Measurements from ENCODE around the gene MCAT. TPM values are rescaled to one million over a fixed set of nuclear protein-coding genes. Genes with fewer than 3 reads are reported as not detected.

The MCAT gene
- total RNA-seq, 4 donors from 2014 or later = 15.8 to 21.7 (median 19.2) TPM

- no CpG with 5 or more reads among the region's 4 CpGs for WGBS, 2 donors (ENCODE audit: low coverage in 1 of 2)
- no peak for ATAC-seq
- Histone ChIP-seq H3K36me3 (no peaks in the 10 kb centered on the region), H3K27me3 (no peaks in the 10 kb centered on the region), H3K4me1 (peaks cover 0 to 7% (median 0%) of the 10 kb centered on the region in 3 donors), H3K4me3 (no peak overlapping the region), H3K27ac (no peak overlapping the region), H3K9me3 (peaks cover 0 to 9% (median 0%) of the 10 kb centered on the region in 3 donors)
- no peak for TF ChIP-seq EP300 (IDR thresholded peaks at IDR 0.05)
- no peak for TF ChIP-seq CTCF (IDR thresholded peaks at IDR 0.05)
- TF ChIP-seq POLR2A (IDR thresholded peaks at IDR 0.05) = no peak
- no peak for TF ChIP-seq POLR2AphosphoS5 (IDR thresholded peaks at IDR 0.05)
Measured at GRCh38 chr22:43094551-43094950, 48.6 kb downstream of the MCAT start.

- no peaks in the 10 kb centered on the region for H3K27me3 ChIP-seq
- no peak overlapping the region for H3K4me3 ChIP-seq
- peaks cover 0 to 9% (median 0%) of the 10 kb centered on the region in 3 donors for H3K9me3 ChIP-seq
- ATAC-seq = no peak
- H3K27ac ChIP-seq = no peak overlapping the region
- 40 to 75% methylated on average over 1 of the region's 7 CpGs for WGBS, 2 donors (ENCODE audit: low coverage in 1 of 2)
- TF ChIP-seq POLR2AphosphoS5 (IDR thresholded peaks at IDR 0.05) (no peak), POLR2A (IDR thresholded peaks at IDR 0.05) (no peak), EP300 (IDR thresholded peaks at IDR 0.05) (no peak), CTCF (IDR thresholded peaks at IDR 0.05) (no peak)
- H3K4me1 ChIP-seq = peaks cover 0 to 10% (median 0%) of the 10 kb centered on the region in 3 donors
- H3K36me3 ChIP-seq = no peaks in the 10 kb centered on the region
Measured at GRCh38 chr22:43094085-43094484, 49.1 kb downstream of the MCAT start.

GRCh38 chr22:43092085-43092484, 51.1 kb downstream of the MCAT start:
- Histone ChIP-seq H3K4me3 (no peak overlapping the region), H3K27ac (no peak overlapping the region), H3K27me3 (no peaks in the 10 kb centered on the region), H3K9me3 (peaks cover 0 to 9% (median 0%) of the 10 kb centered on the region in 3 donors), H3K36me3 (no peaks in the 10 kb centered on the region), H3K4me1 (peaks cover 0 to 17% (median 3%) of the 10 kb centered on the region in 3 donors)
- WGBS, 2 donors (ENCODE audit: low coverage in 1 of 2) = 73 to 78% methylated on average over 6 to 9 of the region's 9 CpGs
- ATAC-seq = no peak
- TF ChIP-seq POLR2A (IDR thresholded peaks at IDR 0.05) (no peak), EP300 (IDR thresholded peaks at IDR 0.05) (no peak), POLR2AphosphoS5 (IDR thresholded peaks at IDR 0.05) (no peak)

- WGBS, 2 donors (ENCODE audit: low coverage in 1 of 2) = 53 to 67% methylated on average over 2 to 4 of the region's 6 CpGs
- Histone ChIP-seq H3K4me1 (peaks cover 0 to 17% (median 3%) of the 10 kb centered on the region in 3 donors), H3K4me3 (no peak overlapping the region), H3K27ac (peak overlapping the region in 1 of 4 donors; percentile 72), H3K9me3 (no peaks in the 10 kb centered on the region), H3K27me3 (no peaks in the 10 kb centered on the region), H3K36me3 (no peaks in the 10 kb centered on the region)
- peak; percentile 29 for ATAC-seq
- TF ChIP-seq CTCF (IDR thresholded peaks at IDR 0.05) (peak in 2 of 4 experiments; percentile 32 to 44), POLR2AphosphoS5 (IDR thresholded peaks at IDR 0.05) (no peak), EP300 (IDR thresholded peaks at IDR 0.05) (no peak), POLR2A (IDR thresholded peaks at IDR 0.05) (no peak)
Measured at GRCh38 chr22:43090130-43090789, 52.9 kb downstream of the MCAT start.

GRCh38 chr22:43088984-43089717, 54.0 kb downstream of the MCAT start, which contains the start of gene TTLL1:
TSS of gene TTLL1 (minus strand) at chr22:43089391. CDS start at chr22:43075586, 13,805 bp downstream.
- Histone ChIP-seq H3K27me3 (no peaks in the 10 kb centered on the region), H3K4me1 (peaks cover 0 to 17% (median 3%) of the 10 kb centered on the region in 3 donors), H3K9me3 (no peaks in the 10 kb centered on the region), H3K4me3 (peak within 1 kb of the TSS; percentile 75 to 80), H3K27ac (peak within 1 kb of the TSS in 3 of 4 donors; percentile 68 to 72 (median 70)), H3K36me3 (no peaks in the 10 kb centered on the region)
- WGBS, 2 donors (ENCODE audit: low coverage in 1 of 2) = 7 to 39% methylated on average over 7 to 9 of the region's 64 CpGs
- TF ChIP-seq POLR2AphosphoS5 (IDR thresholded peaks at IDR 0.05) (peak; percentile 16), POLR2A (IDR thresholded peaks at IDR 0.05) (peak; percentile 16 to 24), CTCF (IDR thresholded peaks at IDR 0.05) (peak in 3 of 4 experiments; percentile 22 to 42 (median 40)), EP300 (IDR thresholded peaks at IDR 0.05) (no peak)
- peak; percentile 96 for ATAC-seq

Measured in gastroesophageal sphincter (tissue), 4 donors.